HG03354 (cell line): ENCODE data around the gene PCDHGA12.
A peak's percentile ranks its signal among the peaks of the same experiment; 100 is the strongest.
"Not testable (repeated sequence)": the region's sequence is repeated elsewhere in the genome, so short reads cannot be mapped to it uniquely, and the experiment has no call there.

ENCODE experiments used
- ATAC-seq: cut with Tn5 transposase; IDR thresholded peaks from one replicate; pipeline ENCODE4 v1.9.1; 2021; ENCODE audit warnings: mild to moderate bottlenecking; ENCODE audit not compliant: unreplicated experiment, poor library complexity, severe bottlenecking

Gene PCDHGA12

DNA sequence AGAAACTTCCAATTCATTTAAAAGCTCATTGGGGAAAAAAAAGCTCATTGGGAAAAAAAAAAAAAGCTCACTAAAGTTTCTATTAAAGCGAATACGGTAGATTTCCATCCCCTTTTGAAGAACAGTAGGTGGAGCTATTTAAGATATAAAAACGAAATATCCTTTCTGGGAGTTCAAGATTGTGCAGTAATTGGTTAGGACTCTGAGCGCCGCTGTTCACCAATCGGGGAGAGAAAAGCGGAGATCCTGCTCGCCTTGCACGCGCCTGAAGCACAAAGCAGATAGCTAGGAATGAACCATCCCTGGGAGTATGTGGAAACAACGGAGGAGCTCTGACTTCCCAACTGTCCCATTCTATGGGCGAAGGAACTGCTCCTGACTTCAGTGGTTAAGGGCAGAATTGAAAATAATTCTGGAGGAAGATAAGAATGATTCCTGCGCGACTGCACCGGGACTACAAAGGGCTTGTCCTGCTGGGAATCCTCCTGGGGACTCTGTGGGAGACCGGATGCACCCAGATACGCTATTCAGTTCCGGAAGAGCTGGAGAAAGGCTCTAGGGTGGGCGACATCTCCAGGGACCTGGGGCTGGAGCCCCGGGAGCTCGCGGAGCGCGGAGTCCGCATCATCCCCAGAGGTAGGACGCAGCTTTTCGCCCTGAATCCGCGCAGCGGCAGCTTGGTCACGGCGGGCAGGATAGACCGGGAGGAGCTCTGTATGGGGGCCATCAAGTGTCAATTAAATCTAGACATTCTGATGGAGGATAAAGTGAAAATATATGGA, at the start of gene PCDHGA12:
PCDHGA12 (plus strand) TSS at position 176 of the 782 bp plus-strand sequence; CDS start at position 429, 253 bp downstream.
- peak; percentile 85 for ATAC-seq

- no peak for ATAC-seq
Measured at GRCh38 chr5:141382469-141383294, 47.6 kb upstream of the PCDHGA12 start, which contains the start of gene PCDHGA7. Gene PCDHGA7 (plus strand): TSS chr5:141382742. CDS start chr5:141382900, 158 bp downstream.

GRCh38 chr5:141383345-141383744, 47.0 kb upstream of the PCDHGA12 start:
- no peak for ATAC-seq

GRCh38 chr5:141384471-141385267, 45.6 kb upstream of the PCDHGA12 start:
- ATAC-seq = no peak

DNA sequence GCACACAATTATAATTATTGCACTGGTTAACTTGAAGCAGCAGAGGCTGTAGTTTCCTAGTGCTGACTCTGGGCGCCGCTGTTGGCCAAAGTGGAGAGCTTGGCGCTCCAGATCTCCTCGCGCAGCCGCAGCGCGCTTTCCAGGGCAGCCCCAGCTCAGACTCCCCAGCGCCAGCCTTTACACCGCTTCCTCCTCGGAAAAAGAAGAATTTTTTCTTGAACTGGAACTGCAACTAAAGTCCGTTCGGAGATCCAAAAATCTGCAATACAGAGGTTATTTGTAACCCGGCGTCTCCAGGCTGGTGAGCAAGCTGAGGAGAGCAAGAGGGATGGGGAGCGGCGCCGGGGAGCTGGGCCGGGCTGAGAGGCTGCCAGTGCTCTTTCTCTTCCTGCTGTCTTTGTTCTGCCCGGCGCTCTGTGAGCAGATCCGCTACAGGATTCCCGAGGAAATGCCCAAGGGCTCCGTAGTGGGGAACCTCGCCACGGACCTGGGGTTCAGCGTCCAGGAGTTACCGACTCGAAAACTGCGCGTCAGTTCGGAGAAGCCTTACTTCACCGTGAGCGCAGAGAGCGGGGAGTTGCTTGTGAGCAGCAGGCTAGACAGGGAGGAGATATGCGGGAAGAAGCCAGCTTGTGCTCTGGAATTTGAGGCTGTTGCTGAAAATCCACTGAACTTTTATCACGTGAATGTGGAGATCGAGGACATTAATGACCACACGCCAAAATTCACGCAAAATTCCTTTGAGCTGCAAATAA, 42.6 kb upstream of the PCDHGA12 start, which contains the start of gene PCDHGB4:
PCDHGB4 (plus strand) TSS at position 142 of the 755 bp plus-strand sequence; CDS start at position 329, 187 bp downstream.
- peak; percentile 98 for ATAC-seq

- ATAC-seq = no peak
Measured at GRCh38 chr5:141388661-141389060, 41.6 kb upstream of the PCDHGA12 start.

DNA sequence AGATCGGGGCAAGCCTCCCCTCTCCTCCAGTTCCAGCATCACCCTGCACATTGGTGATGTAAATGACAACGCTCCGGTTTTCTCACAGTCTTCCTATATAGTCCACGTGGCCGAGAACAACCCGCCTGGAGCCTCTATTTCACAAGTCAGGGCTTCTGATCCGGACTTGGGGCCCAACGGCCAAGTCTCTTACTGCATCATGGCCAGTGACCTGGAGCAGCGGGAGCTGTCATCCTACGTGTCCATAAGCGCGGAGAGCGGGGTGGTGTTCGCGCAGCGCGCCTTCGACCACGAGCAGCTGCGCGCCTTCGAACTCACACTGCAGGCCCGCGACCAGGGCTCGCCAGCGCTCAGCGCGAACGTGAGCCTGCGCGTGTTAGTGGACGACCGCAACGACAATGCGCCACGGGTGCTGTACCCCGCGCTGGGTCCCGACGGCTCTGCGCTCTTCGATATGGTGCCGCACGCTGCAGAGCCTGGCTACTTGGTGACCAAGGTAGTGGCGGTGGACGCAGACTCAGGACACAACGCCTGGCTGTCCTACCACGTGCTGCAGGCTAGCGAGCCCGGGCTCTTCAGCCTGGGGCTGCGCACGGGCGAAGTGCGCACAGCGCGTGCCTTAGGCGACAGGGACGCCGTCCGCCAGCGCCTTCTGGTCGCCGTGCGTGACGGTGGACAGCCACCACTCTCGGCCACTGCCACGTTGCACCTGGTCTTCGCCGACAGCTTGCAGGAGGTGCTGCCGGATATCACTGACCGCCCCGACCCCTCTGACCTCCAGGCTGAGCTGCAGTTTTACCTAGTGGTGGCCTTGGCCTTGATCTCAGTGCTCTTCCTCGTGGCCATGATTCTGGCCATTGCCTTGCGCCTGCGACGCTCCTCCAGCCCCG, 40.9 kb upstream of the PCDHGA12 start:
- no peak for ATAC-seq

DNA sequence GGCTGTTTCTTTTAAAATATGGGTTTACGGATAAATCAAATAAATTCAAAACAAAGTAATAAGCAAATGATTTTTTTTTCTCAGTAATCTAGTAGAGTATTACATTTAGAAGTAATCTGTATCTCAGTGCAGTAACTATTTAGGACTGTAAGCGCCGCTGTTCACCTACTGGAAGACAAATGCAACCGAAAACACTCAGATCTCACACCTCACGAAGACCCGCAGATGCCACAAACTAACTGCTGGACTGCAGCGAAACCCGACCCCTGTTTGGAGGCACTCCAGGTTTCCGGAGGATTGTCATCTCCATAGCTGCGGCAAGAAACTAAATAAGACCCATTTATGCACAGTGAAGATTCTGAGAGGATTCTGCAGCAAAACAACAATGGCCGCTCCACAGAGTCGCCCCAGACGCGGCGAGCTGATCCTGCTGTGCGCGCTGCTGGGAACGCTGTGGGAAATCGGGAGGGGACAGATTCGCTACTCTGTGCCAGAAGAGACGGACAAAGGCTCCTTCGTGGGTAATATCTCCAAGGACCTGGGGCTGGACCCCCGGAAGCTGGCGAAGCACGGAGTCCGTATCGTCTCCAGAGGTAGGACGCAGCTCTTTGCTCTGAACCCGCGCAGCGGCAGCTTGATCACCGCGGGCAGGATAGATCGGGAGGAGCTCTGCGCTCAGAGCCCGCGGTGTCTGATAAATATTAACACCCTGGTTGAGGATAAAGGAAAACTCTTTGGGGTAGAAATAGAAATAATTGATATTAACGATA, 37.7 kb upstream of the PCDHGA12 start, which contains the start of gene PCDHGA8:
PCDHGA8 (plus strand) TSS at position 205 of the 770 bp plus-strand sequence; CDS start at position 386, 181 bp downstream.
- ATAC-seq = no peak

DNA sequence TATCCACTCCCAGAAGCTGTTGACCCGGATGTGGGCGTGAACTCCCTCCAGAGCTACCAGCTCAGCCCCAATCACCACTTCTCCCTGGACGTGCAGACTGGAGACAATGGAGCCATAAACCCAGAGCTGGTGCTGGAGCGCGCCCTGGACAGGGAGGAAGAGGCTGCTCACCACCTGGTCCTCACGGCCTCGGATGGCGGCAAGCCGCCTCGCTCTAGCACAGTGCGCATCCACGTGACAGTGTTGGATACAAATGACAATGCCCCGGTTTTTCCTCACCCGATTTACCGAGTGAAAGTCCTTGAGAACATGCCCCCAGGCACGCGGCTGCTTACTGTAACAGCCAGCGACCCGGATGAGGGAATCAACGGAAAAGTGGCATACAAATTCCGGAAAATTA, 37.0 kb upstream of the PCDHGA12 start:
- ATAC-seq = no peak

DNA sequence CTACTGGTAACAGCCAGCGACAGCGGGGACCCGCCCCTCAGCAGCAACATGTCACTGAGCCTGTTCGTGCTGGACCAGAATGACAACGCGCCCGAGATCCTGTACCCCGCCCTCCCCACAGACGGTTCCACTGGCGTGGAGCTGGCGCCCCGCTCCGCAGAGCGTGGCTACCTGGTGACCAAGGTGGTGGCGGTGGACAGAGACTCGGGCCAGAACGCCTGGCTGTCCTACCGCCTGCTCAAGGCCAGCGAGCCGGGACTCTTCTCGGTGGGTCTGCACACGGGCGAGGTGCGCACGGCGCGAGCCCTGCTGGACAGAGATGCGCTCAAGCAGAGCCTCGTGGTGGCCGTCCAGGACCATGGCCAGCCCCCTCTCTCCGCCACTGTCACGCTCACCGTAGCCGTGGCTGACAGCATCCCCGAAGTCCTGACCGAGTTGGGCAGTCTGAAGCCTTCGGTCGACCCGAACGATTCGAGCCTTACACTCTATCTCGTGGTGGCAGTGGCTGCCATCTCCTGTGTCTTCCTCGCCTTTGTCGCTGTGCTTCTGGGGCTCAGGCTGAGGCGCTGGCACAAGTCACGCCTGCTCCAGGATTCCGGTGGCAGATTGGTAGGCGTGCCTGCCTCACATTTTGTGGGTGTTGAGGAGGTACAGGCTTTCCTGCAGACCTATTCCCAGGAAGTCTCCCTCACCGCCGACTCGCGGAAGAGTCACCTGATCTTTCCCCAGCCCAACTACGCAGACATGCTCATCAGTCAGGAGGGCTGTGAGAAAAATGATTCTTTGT, 35.7 kb upstream of the PCDHGA12 start:
- not testable (repeated sequence) for ATAC-seq

GRCh38 chr5:141397756-141398551, 32.4 kb upstream of the PCDHGA12 start, which contains the start of gene PCDHGB5:
Gene PCDHGB5 (plus strand): TSS chr5:141397947. CDS start chr5:141398128, 181 bp downstream.
- peak; percentile 93 for ATAC-seq

GRCh38 chr5:141398608-141399007, 31.7 kb upstream of the PCDHGA12 start:
- no peak for ATAC-seq

DNA sequence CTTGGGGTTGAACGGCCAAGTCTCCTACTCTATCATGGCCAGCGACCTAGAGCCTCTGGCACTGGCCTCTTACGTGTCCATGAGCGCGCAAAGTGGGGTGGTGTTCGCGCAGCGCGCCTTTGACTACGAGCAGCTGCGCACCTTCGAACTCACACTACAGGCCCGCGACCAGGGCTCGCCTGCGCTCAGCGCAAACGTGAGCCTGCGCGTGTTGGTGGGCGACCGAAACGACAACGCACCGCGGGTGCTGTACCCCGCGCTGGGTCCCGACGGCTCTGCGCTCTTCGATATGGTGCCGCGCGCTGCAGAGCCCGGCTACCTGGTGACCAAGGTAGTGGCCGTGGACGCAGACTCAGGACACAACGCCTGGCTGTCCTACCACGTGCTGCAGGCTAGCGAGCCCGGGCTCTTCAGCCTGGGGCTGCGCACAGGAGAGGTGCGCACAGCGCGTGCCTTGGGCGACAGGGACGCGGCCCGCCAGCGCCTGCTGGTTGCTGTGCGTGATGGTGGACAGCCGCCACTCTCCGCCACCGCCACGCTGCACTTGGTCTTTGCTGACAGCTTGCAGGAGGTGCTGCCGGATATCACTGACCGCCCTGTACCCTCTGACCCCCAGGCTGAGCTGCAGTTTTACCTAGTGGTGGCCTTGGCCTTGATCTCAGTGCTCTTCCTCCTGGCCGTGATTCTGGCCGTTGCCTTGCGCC, 30.6 kb upstream of the PCDHGA12 start:
- no peak for ATAC-seq

DNA sequence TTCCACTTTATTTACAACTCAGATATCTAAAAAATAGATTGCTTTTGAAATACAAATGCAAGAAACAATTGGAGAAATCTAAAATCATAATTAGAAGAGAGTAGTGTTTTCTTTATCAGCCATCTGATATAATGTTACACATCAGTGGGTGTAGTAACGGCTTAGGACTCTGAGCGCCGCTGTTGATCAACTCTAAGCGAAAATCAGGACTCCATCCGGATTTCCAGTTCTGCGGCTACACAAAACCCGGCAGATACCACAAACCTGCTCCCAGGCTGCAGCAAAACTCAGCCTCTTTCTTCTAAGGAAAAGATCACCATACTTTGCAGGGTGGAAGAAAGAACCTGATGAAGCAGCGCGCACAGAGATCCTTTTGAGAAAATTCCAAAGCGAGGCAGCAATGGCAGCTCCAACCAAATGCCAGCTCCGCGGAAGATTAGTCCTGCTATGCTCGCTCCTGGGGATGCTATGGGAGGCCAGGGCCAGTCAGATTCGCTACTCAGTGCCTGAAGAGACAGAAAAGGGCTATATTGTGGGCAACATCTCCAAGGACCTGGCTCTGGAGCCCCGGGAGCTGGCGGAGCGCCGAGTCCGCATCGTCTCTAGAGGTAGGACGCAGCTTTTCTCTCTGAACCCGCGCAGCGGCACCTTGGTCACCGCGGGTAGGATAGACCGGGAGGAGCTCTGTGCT, 27.6 kb upstream of the PCDHGA12 start, which contains the start of gene PCDHGA9:
PCDHGA9 (plus strand) TSS at position 226 of the 691 bp plus-strand sequence; CDS start at position 401, 175 bp downstream.
- no peak for ATAC-seq
